ENCODE results near the gene RNF145. TPM values are rescaled to one million over a fixed set of nuclear protein-coding genes. Genes with fewer than 3 reads are reported as not detected.

The RNF145 gene
- total RNA-seq, 4 donors from 2014 or later = 20.2 to 78.2 (median 73.6) TPM

GRCh38 chr5:159185773-159186172, 23.6 kb downstream of the RNF145 start:
- no peak for TF ChIP-seq POLR2A (IDR thresholded peaks at IDR 0.05)
- TF ChIP-seq, protein P1, sequence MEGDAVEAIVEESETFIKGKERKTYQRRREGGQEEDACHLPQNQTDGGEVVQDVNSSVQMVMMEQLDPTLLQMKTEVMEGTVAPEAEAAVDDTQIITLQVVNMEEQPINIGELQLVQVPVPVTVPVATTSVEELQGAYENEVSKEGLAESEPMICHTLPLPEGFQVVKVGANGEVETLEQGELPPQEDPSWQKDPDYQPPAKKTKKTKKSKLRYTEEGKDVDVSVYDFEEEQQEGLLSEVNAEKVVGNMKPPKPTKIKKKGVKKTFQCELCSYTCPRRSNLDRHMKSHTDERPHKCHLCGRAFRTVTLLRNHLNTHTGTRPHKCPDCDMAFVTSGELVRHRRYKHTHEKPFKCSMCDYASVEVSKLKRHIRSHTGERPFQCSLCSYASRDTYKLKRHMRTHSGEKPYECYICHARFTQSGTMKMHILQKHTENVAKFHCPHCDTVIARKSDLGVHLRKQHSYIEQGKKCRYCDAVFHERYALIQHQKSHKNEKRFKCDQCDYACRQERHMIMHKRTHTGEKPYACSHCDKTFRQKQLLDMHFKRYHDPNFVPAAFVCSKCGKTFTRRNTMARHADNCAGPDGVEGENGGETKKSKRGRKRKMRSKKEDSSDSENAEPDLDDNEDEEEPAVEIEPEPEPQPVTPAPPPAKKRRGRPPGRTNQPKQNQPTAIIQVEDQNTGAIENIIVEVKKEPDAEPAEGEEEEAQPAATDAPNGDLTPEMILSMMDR (IDR thresholded peaks at IDR 0.05) = no peak
- no peak overlapping the region for H3K4me3 ChIP-seq
- H3K27me3 ChIP-seq = no peaks in the 10 kb centered on the region
- no peaks in the 10 kb centered on the region for H3K4me1 ChIP-seq
- intact Hi-C loops (cut with DNase I; ENCODE audit: low total_unique reads) = no loop called here
- no peak for DNase-seq
- no peaks in the 10 kb centered on the region for H3K9me3 ChIP-seq
- H3K27ac ChIP-seq = no peak overlapping the region
- H3K36me3 ChIP-seq = no peaks in the 10 kb centered on the region

GRCh38 chr5:159184858-159185381, 24.4 kb downstream of the RNF145 start:
- Histone ChIP-seq H3K27ac (peak overlapping the region in 1 of 2 donors; percentile 38), H3K27me3 (no peaks in the 10 kb centered on the region), H3K9me3 (no peaks in the 10 kb centered on the region), H3K4me1 (no peaks in the 10 kb centered on the region), H3K4me3 (no peak overlapping the region), H3K36me3 (no peaks in the 10 kb centered on the region)
- no peak for DNase-seq
- TF ChIP-seq, protein P1 (IDR thresholded peaks at IDR 0.05) = no peak
- TF ChIP-seq POLR2A (IDR thresholded peaks at IDR 0.05) = no peak
- intact Hi-C loops (cut with DNase I; ENCODE audit: low total_unique reads) = no loop called here

GRCh38 chr5:159184236-159184635, 25.1 kb downstream of the RNF145 start:
- no peaks in the 10 kb centered on the region for H3K4me1 ChIP-seq
- H3K27me3 ChIP-seq = no peaks in the 10 kb centered on the region
- DNase-seq = no peak
- H3K9me3 ChIP-seq = no peaks in the 10 kb centered on the region
- TF ChIP-seq, protein P1 (IDR thresholded peaks at IDR 0.05) = no peak
- TF ChIP-seq POLR2A (IDR thresholded peaks at IDR 0.05) = no peak
- intact Hi-C loops (cut with DNase I; ENCODE audit: low total_unique reads) = no loop called here
- no peak overlapping the region for H3K27ac ChIP-seq
- H3K4me3 ChIP-seq = no peak overlapping the region
- no peaks in the 10 kb centered on the region for H3K36me3 ChIP-seq

DNA sequence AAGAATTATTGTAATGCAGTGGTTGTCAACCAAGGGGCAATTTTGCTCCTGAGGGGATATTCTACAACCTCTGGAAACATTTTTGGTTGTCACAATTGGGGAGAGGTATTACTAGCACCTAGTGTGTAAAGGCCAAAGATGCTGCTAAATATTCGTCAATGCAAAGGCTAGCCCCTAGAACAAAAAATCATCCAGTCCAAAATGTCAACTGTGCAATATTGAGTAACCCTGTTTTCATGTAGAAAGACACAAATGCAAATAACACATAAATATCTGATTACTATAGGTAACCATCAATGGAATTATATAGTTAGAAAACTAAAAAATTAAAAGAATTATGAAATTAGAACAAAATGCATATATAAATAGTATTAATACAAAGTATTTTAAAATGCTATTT, 26.1 kb downstream of the RNF145 start:
- H3K27me3 ChIP-seq = no peaks in the 10 kb centered on the region
- H3K36me3 ChIP-seq = no peaks in the 10 kb centered on the region
- H3K4me3 ChIP-seq = no peak overlapping the region
- peak overlapping the region in 1 of 2 donors; percentile 32 for H3K27ac ChIP-seq
- intact Hi-C loops (cut with DNase I; ENCODE audit: low total_unique reads) = no loop called here
- H3K9me3 ChIP-seq = no peaks in the 10 kb centered on the region
- DNase-seq = no peak
- no peak for TF ChIP-seq POLR2A (IDR thresholded peaks at IDR 0.05)
- TF ChIP-seq, protein P1 (IDR thresholded peaks at IDR 0.05) = no peak
- H3K4me1 ChIP-seq = no peaks in the 10 kb centered on the region

DNA sequence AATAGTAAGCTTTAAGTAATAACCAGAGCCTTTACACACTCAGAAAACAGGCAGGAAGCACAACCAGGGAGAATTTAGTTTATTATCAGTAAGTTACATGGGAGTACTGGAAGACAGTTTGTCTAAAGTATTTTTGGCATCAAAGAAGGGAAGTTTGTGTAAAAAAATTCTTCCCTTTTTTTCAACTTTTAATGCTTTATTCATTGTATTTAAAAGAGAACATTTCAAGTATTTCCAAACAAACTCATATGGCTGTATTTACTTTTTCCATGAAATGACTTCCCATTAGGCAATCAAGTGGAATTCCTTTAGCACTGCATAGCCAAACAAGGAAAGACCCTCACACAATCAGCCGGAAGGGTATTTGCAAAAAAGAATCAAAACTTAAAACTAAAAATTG, 26.7 kb downstream of the RNF145 start:
- DNase-seq = no peak
- Histone ChIP-seq H3K27ac (peak overlapping the region in 1 of 2 donors; percentile 32), H3K27me3 (no peaks in the 10 kb centered on the region), H3K4me3 (no peak overlapping the region), H3K4me1 (no peaks in the 10 kb centered on the region), H3K9me3 (no peaks in the 10 kb centered on the region), H3K36me3 (no peaks in the 10 kb centered on the region)
- TF ChIP-seq, protein P1 (IDR thresholded peaks at IDR 0.05) = no peak
- TF ChIP-seq POLR2A (IDR thresholded peaks at IDR 0.05) = no peak
- intact Hi-C loops (cut with DNase I; ENCODE audit: low total_unique reads) = no loop called here

All from uterus (tissue), 4 donors.